Gastrocnemius medialis (tissue), 4 donors: ENCODE results near the gene CD276. TPM values are rescaled to one million over a fixed set of nuclear protein-coding genes. Genes with fewer than 3 reads are reported as not detected.

Experiments
- ATAC-seq, 2 donors: fragments of 150-250 bp; one replicate each; pipeline ENCODE4 v1.9.1; 2016
- DNase-seq, 2 donors: peaks; one replicate each; pipeline ENCODE4 v3.0.0-alpha.2; 2019
- H3K27ac ChIP-seq, 4 donors: fragments of 200-600 bp; sonication (generic); 1 replicate in 1 of 4; 2 replicates in 3 of 4; pipeline ENCODE4 v1.5.1; 2016 to 2018; ENCODE audit warnings: mild to moderate bottlenecking in 2 of 4, moderate library complexity in 1 of 4
- H3K27me3 ChIP-seq, 3 donors: fragments of 200-600 bp; sonication (generic) in 2 of 3; 1 replicate in 1 of 3; 2 replicates in 2 of 3; pipeline versions ENCODE4 v1.5.1 to v1.6.0; 2016 to 2019; ENCODE audit warnings: mild to moderate bottlenecking in 1 of 3, moderate library complexity in 1 of 3
- H3K36me3 ChIP-seq, 2 donors: fragments of 200-600 bp; sonication (generic) in 1 of 2; one replicate each; pipeline ENCODE4 v1.5.1; 2017 to 2018
- H3K4me1 ChIP-seq, 2 donors: fragments of 200-600 bp; sonication (generic) in 1 of 2; one replicate each; pipeline ENCODE4 v1.5.1; 2016 to 2017; ENCODE audit warnings: mild to moderate bottlenecking in 2 of 2
- H3K4me3 ChIP-seq, 4 donors: fragments of 200-600 bp; sonication (generic) in 3 of 4; 1 replicate in 1 of 4; 2 replicates in 3 of 4; pipeline ENCODE4 v1.5.1; 2016 to 2019; ENCODE audit warnings: mild to moderate bottlenecking in 2 of 4
- H3K9me3 ChIP-seq, 3 donors: fragments of 200-600 bp; sonication (generic) in 2 of 3; 1 replicate in 1 of 3; 2 replicates in 2 of 3; pipeline ENCODE4 v1.5.1; 2016 to 2019
- POLR2A ChIP-seq, 2 donors: fragments of 450-650 bp; IDR thresholded peaks; one replicate each; pipeline ENCODE4 v1.6.1; 2017; ENCODE audit warnings: antibody characterized with exemption in 2 of 2, mild to moderate bottlenecking in 2 of 2, moderate library complexity in 2 of 2
- in situ Hi-C, 4 donors: fragments of 200-750 bp; cut with MboI; loops; one replicate each; pipeline versions ENCODE4 v1.15.0 to v1.8.0; 2017; ENCODE audit warnings: low sequenced_read_pairs in 4 of 4
- intact Hi-C: fragments of 100-400 bp; cut with DNase I; formaldehyde crosslinking; loops from one replicate; pipeline ENCODE4 v1.15.1; 2023; ENCODE audit warnings: low total_unique reads
- total RNA-seq, 4 donors: library from RNA; depleted of rRNA; stranded (reverse); fragments of >200 nt; gene quantifications; one replicate each; pipeline versions ENCODE4 v1.1.0 to v1.2.3, GENCODE V29; 2016
- TF ChIP-seq, protein P1 (sequence below), 5 experiments: fragments of 450-650 bp in 3 of 5; fragments of 200-600 bp in 2 of 5; sonication (generic) in 2 of 5; IDR thresholded peaks in 4 of 5; conservative IDR thresholded peaks in 1 of 5; 1 replicate in 4 of 5; 2 replicates in 1 of 5; pipeline ENCODE4 v1.5.1; 2016 to 2019; ENCODE audit warnings: antibody characterized with exemption in 5 of 5, mild to moderate bottlenecking in 3 of 5, moderate library complexity in 3 of 5

Gene CD276
- total RNA-seq, 4 donors from 2014 or later: 9.6 to 21.4 (median 16.6) TPM

DNA sequence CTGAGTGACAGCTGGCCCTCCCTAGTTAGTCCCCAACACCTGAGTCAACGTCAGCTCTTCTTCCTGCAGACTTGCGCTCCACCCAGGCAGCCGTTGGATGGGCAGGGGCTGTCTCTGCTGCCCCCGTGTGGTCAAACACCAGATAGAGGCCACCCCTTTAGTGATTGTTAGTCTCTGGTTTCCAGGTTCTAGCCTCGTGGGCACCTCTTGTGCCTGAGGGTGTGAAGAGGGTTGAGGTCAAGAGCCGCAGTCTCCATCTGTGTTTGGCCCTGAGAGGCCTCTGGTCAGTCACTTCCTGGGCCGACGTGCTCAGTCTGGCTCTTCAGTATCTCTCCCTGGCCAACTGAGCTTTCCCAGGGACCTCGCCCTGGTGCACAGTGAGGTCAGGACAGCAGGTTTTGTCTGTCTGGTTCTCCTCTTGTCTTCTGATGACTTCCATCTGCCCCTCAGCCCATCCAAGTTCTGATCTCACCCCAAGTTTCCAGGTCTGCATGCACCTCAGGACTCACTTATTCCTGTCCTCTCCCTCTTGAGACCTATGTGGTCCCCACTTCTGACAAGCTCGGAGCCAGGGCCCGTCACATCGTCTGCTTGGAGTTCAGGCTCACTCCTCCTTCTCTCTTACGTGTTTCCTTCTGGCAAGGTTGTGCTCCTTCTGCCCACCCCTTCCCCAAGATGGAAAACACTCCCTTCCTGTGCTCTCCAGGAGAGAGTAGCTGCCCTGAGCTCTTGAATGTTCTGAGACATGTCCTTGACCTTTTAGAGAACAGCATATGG, 20.9 kb downstream of the CD276 start:
- H3K4me1 ChIP-seq: no peaks in the 10 kb centered on the region
- in situ Hi-C loops: no loop called here
- intact Hi-C loops: no loop called here
- no peaks in the 10 kb centered on the region for H3K27me3 ChIP-seq
- H3K27ac ChIP-seq: no peak overlapping the region
- H3K4me3 ChIP-seq: no peak overlapping the region
- H3K36me3 ChIP-seq: peaks cover 0 to 14% of the 10 kb centered on the region in 2 donors
- no peak for TF ChIP-seq POLR2A (IDR thresholded peaks at IDR 0.05)
- TF ChIP-seq, protein P1, sequence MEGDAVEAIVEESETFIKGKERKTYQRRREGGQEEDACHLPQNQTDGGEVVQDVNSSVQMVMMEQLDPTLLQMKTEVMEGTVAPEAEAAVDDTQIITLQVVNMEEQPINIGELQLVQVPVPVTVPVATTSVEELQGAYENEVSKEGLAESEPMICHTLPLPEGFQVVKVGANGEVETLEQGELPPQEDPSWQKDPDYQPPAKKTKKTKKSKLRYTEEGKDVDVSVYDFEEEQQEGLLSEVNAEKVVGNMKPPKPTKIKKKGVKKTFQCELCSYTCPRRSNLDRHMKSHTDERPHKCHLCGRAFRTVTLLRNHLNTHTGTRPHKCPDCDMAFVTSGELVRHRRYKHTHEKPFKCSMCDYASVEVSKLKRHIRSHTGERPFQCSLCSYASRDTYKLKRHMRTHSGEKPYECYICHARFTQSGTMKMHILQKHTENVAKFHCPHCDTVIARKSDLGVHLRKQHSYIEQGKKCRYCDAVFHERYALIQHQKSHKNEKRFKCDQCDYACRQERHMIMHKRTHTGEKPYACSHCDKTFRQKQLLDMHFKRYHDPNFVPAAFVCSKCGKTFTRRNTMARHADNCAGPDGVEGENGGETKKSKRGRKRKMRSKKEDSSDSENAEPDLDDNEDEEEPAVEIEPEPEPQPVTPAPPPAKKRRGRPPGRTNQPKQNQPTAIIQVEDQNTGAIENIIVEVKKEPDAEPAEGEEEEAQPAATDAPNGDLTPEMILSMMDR (IDR thresholded peaks at IDR 0.05 in 4 of 5, conservative IDR thresholded peaks at IDR 0.05 in 1 of 5): peak; percentile 28 to 80 (median 74)
- ATAC-seq (peak in 1 of 2 donors; percentile 67), DNase-seq (peak; percentile 11 to 45)
- no peaks in the 10 kb centered on the region for H3K9me3 ChIP-seq

DNA sequence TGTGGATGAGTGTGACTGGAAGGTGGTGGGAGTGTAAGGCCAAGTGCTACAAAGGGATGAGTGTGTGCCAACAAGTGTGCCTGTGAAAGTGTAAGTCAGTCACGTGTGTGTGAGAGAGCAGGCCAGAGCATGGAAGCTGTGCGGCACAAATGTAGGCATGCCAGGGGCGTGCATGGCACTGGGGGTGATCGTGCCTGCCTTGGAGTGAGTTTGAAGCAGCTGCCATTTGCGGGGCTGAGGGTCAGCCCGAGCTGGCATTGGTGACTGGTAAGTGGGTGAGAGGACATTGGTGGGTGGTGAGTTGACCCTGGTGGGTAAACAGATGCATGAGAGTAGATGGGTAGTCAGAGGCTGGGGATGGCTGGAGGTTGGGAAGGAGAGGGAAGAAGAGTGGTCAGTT, 24.5 kb downstream of the CD276 start:
- intact Hi-C loops (no loop called here), in situ Hi-C loops (no loop called here)
- no peaks in the 10 kb centered on the region for H3K4me1 ChIP-seq
- peaks cover 0 to 41% of the 10 kb centered on the region in 2 donors for H3K36me3 ChIP-seq
- no peak for DNase-seq
- no peaks in the 10 kb centered on the region for H3K27me3 ChIP-seq
- no peak overlapping the region for H3K4me3 ChIP-seq
- no peak overlapping the region for H3K27ac ChIP-seq
- no peaks in the 10 kb centered on the region for H3K9me3 ChIP-seq
- no peak for TF ChIP-seq POLR2A (IDR thresholded peaks at IDR 0.05)
- TF ChIP-seq, protein P1 (IDR thresholded peaks at IDR 0.05 in 4 of 5, conservative IDR thresholded peaks at IDR 0.05 in 1 of 5): no peak
- no peak for ATAC-seq

DNA sequence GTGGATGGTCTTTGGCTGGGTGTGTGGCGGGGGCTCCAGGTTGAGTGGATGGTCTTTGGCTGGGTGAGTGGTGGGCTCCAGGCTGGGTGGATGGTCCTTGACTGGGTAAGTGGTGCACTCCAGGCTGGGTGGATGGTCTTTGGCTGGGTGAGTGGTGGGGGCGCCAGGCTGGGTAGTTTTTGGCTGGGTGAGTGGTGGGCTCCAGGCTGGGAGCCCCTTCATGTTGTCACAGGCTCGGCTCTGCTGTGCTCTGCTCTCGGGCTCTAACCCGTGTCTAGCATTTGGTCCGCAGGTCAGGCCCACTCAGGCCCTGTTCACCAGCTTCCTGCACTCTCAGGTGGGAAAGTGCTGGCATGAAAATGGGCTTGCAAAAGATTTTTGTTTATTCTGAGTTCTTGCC, 25.1 kb downstream of the CD276 start:
- Histone ChIP-seq H3K9me3 (no peaks in the 10 kb centered on the region), H3K4me3 (no peak overlapping the region), H3K27ac (no peak overlapping the region), H3K36me3 (peaks cover 0 to 45% of the 10 kb centered on the region in 2 donors), H3K27me3 (no peaks in the 10 kb centered on the region), H3K4me1 (no peaks in the 10 kb centered on the region)
- intact Hi-C loops (no loop called here), in situ Hi-C loops (no loop called here)
- ATAC-seq (no peak), DNase-seq (no peak)
- TF ChIP-seq POLR2A (IDR thresholded peaks at IDR 0.05): no peak
- TF ChIP-seq, protein P1 (IDR thresholded peaks at IDR 0.05 in 4 of 5, conservative IDR thresholded peaks at IDR 0.05 in 1 of 5): no peak

DNA sequence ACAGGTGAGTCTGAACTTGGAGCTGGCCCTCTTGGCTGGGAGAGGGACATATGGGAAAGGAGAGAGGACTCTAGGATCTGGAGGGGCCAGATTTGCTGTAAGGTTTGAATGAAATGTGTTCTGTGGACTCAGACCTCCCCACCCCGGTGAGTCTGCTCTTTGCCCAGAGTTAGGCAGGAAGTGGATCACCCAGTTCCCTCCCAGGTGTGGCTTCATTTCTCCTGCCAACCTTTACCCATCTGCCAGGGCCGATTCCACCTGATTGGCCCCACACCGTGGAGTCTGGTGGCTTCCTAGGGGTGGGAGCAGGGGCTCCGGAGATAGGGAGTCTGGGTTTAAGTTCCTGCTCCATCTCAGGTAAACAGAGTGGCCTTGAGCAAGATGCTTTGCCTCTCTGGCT, 25.5 kb downstream of the CD276 start:
- Histone ChIP-seq H3K9me3 (no peaks in the 10 kb centered on the region), H3K4me1 (no peaks in the 10 kb centered on the region), H3K27me3 (no peaks in the 10 kb centered on the region), H3K36me3 (peaks cover 0 to 45% of the 10 kb centered on the region in 2 donors), H3K27ac (no peak overlapping the region), H3K4me3 (no peak overlapping the region)
- ATAC-seq: no peak
- in situ Hi-C loops: no loop called here
- TF ChIP-seq, protein P1 (IDR thresholded peaks at IDR 0.05 in 4 of 5, conservative IDR thresholded peaks at IDR 0.05 in 1 of 5): no peak
- TF ChIP-seq POLR2A (IDR thresholded peaks at IDR 0.05): no peak
- intact Hi-C loops: no loop called here
- DNase-seq: no peak
